Retina (tissue), 1 donor: Measurements from ENCODE around the gene CD300H.

Experiments used
- DNase-seq: peaks from one replicate; pipeline ENCODE4 v3.0.0-alpha.2; 2016

The CD300H gene

DNA sequence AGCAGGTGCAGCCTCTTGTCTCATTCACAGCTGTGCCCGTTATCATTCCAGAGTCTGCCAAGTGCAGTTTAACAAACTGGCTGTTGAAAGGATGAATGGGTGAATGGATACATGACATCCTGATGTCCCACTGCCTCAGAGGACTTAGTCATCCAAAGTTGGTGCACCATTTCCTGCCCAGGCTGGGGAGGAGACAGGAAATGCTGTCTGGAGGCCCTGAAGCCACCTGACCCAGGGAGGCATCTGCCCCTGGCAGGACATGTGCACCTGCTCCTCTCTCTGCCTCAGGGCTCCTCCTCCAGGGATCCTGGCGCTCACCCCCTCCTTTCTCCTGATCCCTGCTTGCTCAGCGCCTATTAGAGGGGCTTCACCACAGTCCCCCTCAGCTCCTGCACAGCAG lies 19.6 kb downstream of the CD300H start:
- DNase-seq, result no peak

- no peak for DNase-seq
Measured at GRCh38 chr17:74547264-74547663, 20.0 kb downstream of the CD300H start.

GRCh38 chr17:74546586-74546985 lies 20.7 kb downstream of the CD300H start:
- DNase-seq, result no peak

DNA sequence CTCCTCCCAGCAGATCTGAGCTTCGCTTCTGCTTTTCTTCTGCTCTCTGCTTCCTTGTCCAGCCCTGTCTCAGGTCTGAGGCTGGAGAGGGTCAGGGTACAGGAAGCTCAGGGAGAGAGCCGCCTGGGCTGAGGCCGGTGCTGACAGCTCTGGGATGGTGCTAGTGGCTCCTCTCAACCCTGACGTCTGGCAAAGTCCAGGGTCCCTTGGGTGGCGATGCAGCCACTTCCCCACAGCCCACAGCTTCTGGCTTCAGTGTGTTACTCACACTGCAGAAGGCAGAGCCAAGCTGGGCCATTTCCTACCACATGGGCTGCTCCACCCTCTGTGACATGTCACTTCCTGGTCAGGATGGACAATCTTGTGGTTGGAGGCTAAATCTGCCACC lies 21.5 kb downstream of the CD300H start, which contains the start of gene CD300C:
CD300C (minus strand) TSS at position 273 of the 388 bp plus-strand sequence. CDS start 333 bp downstream, outside the sequence.
- DNase-seq, result no peak

DNA sequence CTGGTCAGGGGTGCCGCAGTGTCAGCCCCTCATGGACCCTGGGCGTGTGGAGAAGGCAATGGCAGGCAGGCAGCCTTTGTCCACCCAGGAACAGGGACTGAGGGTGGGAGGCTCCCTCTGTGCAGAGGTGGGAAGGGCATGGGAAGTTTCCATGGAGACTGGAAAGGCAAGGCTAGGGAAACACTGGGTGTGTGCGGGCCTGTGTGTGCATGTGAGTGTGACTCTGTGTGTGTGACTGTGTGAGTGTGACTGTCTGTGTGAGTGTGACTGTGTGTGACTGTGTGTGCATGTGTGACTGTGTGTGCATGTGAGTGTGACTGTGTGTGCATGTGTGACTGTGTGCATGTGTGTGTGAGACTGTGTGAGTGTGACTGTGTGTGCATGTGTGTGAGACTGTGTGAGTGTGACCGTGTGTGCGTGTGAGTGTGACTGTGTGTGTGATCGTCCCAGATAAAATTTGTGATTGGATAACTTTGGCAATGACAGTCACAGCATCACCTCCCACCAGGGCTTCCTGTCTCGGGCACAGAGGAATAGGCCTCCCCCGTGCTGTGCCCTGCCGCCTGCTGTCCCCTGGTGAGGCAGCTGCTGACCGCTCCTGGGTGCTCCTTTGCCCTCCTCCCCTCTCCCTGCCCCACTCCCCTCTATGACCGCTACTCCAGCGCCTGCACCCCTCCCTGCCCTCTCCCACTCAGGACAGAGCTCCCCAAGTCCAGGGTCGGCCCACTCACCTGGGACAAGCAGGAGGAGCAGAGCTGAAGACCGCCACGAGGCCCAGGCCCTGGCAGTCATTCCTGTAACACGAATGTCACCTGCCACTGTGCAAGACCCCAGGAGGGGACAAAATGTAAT lies 22.1 kb downstream of the CD300H start:
- DNase-seq, result no peak

GRCh38 chr17:74543891-74544760 lies 23.2 kb downstream of the CD300H start:
- no peak for DNase-seq

- no peak for DNase-seq
Measured at GRCh38 chr17:74543406-74543805, 23.9 kb downstream of the CD300H start.

GRCh38 chr17:74542727-74543383 lies 24.5 kb downstream of the CD300H start:
- no peak for DNase-seq

DNA sequence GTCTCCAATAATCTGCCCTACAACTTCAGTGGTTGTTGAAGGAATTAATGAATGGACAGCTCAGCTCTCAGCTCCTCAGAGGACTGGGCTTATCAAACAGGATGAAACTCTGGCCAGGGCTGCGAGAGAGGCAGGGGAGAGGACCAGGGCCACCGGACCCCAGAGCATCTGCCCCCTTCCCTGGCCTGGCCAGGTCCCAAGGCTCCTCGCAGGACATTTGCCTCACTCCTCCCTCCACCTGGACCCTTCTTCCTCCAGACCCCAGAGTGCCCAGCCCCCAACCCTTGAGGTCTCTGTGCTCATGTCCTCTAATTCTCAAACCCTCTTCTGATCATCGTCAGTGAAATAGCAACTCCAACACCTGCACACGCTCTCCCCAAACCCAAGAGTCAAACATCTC lies 25.1 kb downstream of the CD300H start:
- DNase-seq, result no peak

DNA sequence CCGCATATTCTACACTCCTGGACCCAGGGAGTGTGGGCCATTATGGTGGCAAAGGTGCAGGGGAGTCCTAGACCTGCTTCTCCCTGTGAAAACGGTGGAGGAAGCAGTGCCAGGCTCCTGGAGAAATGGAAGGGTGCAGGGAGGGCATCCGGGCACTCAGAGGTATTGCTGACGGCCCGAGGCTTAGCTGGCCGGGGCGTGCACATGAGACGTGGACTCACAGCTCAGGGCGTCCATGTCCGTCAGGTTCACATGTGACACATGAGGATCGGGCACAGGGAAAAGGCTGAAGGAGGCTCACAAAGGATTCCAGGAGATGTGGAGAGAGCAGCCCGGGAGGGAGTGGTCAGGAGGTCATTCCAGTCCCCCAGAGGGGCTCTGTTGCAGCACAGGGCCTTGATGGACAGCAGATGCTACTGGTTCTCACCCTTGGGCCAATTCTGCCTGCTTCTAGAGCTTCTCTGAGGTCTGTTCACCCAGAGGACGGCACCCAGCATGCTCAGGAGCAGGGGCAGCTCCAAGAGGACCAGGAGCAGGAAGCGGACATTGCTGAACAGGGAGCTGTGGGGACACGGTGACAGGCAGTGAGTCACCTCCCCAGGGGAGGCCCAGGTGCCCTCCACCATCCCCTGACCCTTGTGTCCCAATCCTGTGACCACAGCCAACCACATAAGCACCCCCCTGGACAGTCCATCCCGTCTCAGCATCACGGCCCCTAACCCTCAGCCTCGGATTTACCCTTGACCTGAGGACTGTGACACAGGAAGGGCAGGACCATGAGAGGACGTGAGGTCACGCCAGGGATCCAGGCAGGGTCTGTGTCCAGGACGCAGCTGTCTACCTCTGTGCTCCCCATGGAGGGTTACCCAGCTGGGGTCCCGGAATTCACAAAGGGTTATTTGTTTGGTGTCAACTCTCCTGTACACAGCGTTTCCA lies 25.9 kb downstream of the CD300H start:
- no peak for DNase-seq

DNA sequence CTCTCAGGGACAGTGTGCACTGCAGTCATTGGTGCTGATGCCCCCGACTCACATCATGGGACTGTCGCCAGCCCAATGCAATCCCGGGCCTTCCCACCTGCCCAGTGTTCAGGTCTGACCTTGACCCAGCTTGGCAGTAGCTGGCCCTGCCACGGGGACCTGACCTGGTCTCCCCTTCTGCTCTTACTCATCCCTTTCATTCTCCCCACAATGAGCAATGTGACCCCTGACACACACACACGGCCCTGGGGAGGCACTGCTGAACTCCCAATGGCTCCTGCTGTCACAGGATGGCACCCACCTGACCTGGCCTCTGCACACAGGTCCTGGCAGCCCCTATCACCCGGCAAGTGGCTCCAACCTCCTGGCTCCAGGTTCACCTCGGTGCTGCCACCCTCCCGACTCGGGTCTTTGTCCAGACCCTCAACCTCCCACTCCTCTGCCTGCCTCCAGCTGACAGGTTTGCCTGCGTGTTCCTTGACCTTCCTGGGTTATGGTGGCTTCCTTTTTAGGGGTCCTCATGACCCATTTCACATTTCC lies 28.0 kb downstream of the CD300H start:
- no peak for DNase-seq

DNA sequence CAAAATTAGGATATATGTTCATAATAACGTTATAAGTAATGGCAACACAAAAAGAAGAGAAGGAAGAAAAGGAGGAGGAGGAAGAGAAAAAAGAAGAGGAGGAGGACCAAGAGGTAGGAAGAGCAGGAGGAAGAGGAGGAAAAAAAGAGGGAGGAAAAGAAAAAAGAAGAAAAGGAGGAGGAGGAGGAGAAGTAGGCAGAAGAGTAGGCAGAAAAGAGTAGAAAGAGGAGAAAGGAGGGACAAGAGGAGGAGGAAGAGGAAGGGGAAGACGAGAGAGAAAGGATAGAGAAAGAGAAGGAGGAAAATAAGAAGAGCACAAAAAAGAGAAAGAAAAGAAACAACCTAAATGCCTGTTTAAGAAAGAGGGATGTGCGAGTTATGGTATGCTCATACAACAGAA lies 30.4 kb downstream of the CD300H start:
- DNase-seq, result no peak

DNA sequence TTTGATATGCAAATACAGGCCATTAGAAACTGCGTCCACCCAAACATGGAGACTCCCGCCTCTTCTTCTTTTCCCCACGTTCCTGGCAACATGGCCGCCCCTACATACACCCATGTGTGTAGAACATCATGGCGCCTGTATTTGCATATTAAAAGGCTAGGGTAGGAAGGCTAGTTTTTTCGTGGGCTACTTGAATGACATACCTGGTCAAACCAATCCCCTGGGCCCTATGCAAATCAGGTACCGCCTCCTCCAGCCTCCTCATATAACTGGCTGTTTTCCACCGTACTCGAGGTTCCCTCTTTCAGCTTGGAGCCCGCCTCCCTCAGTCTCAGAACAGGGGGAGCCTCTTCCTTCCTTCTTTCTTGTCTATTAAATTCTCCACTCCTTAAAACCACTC lies 35.2 kb downstream of the CD300H start:
- DNase-seq, result no peak

GRCh38 chr17:74531231-74531761 lies 36.0 kb downstream of the CD300H start, which contains the start of gene CD300LB:
Gene CD300LB, minus strand, starts transcription at chr17:74531475. Its CDS starts 125 bp downstream, at chr17:74531350.
- DNase-seq, result no peak

GRCh38 chr17:74530831-74531150 lies 36.5 kb downstream of the CD300H start:
- DNase-seq, result no peak

DNA sequence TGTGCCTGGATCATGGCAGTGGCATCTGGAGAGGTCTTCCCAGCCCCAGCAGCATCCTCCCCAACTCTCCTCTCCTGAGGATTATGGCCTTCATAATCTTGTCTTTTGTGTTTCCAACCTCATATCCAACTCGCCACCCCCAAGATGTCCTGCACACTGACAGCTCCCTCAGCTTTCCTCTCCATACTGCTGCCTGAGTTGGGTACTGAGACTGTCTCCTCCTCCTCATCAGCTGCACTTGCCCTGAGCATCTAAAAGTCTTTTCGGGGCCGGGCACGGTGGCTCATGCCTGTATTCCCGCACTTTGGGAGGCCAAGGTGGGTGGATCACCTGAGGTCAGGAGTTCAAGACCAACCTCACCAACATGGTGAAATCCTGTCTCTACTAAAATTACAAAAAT lies 38.1 kb downstream of the CD300H start:
- no peak for DNase-seq

- DNase-seq, result no peak
Measured at GRCh38 chr17:74528491-74529199, 38.7 kb downstream of the CD300H start.

GRCh38 chr17:74527756-74528155 lies 39.6 kb downstream of the CD300H start:
- no peak for DNase-seq

DNA sequence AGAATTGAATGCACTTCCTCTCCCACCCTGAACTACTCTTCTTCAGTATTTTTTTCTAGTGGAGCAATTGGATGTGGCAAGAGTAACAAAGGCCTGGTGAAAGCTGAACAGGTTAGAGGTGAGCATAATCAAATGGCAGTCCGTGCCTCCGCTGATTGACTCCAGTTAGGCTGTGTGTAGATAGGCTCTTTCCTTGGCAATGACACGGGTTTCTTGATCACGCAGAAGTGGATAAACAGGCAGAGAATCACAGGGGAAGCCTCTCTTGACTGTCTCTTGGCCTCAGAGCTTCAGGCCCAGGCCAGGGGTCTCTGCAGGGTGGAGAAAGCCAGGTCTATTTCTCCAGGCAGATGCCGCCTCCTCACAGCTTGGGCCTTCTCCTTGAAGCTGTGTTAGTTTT lies 40.2 kb downstream of the CD300H start:
- DNase-seq, result no peak

DNA sequence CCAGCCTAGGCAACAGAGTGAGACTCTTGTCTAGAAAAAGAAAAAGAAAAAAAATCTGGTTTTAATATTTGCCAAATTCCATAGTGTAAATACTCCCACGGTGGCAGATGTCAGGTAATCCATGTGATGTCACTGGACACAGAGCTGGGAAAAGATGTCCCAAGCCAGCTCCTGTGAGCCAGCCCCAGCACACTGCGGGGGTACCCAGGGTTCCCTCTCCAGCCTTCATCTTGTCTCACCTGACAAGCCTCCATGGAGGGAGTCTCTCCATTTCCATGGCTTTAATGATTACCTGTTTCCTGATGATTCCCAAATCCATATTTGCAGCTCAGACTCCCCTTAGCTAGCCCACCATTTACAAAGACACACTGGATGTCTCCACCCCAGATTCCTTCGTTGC lies 40.6 kb downstream of the CD300H start:
- DNase-seq, result no peak

- no peak for DNase-seq
Measured at GRCh38 chr17:74525781-74526288, 41.5 kb downstream of the CD300H start.
